ENCODE data around the gene TLR2. TPM values are rescaled to one million over a fixed set of nuclear protein-coding genes. Genes with fewer than 3 reads are reported as not detected.

TLR2 gene
- total RNA-seq, 1 experiment from 2014 or later, result 0.23 TPM

GRCh38 chr4:153747406-153747955 is 63.4 kb downstream of the TLR2 start:
- Mint-ChIP-seq H3K9me3 (ENCODE audit: unreplicated experiment) (no peaks in the 10 kb centered on the region), H3K27me3 (ENCODE audit: insufficient read depth, unreplicated experiment) (no peaks in the 10 kb centered on the region), H3K4me3 (ENCODE audit: unreplicated experiment) (no peak overlapping the region), H3K4me1 (ENCODE audit: insufficient read depth, unreplicated experiment) (peaks cover 16% of the 10 kb centered on the region), H3K36me3 (ENCODE audit: insufficient read depth, unreplicated experiment) (no peaks in the 10 kb centered on the region), H3K27ac (ENCODE audit: low read depth, unreplicated experiment) (peak overlapping the region; percentile 71)
- BruUV-seq (replicated peaks), result no TSS peak
- TF ChIP-seq CTCF (IDR thresholded peaks at IDR 0.05; ENCODE audit: unreplicated experiment), result no peak
- no peak for DNase-seq (ENCODE audit: unreplicated experiment)
- intact Hi-C loops (cut with micrococcal nuclease), result no loop called here
- ChIA-PET POLR2A (interaction anchor here (0.9 to 1.6 kb wide), 3 partner anchors 17 to 94 kb away, joined by 3 to 6 read pairs (median 5); no protein-coding TSS in a partner anchor), CTCF (interaction anchor here (0.6 to 6.7 kb wide), 4 partner anchors 9 to 114 kb away, joined by 3 to 175 read pairs (median 16); no protein-coding TSS in a partner anchor)

- CTCF ChIA-PET, result interaction anchor here (0.6 to 6.7 kb wide), 13 partner anchors 15 to 466 kb away, joined by 3 to 175 read pairs (median 3); no protein-coding TSS in a partner anchor
- no peaks in the 10 kb centered on the region for H3K9me3 Mint-ChIP-seq (ENCODE audit: unreplicated experiment)
Observed at GRCh38 chr4:153748378-153748777, 64.3 kb downstream of the TLR2 start.

GRCh38 chr4:153750197-153750817 is 66.2 kb downstream of the TLR2 start:
- peak; percentile 97 for DNase-seq (ENCODE audit: unreplicated experiment)
- no peaks in the 10 kb centered on the region for H3K27me3 Mint-ChIP-seq (ENCODE audit: insufficient read depth, unreplicated experiment)
- CTCF ChIA-PET, result interaction anchor here (0.6 to 6.7 kb wide), 50 partner anchors 9 to 615 kb away, joined by 3 to 175 read pairs (median 4); no protein-coding TSS in a partner anchor
- H3K36me3 Mint-ChIP-seq (ENCODE audit: insufficient read depth, unreplicated experiment), result no peaks in the 10 kb centered on the region
- peak; percentile 75 for TF ChIP-seq CTCF (IDR thresholded peaks at IDR 0.05; ENCODE audit: unreplicated experiment)
- BruUV-seq (replicated peaks), result no TSS peak
- H3K4me3 Mint-ChIP-seq (ENCODE audit: unreplicated experiment), result no peak overlapping the region
- POLR2A ChIA-PET, result interaction anchor here (0.6 to 1.3 kb wide), 4 partner anchors 95 to 641 kb away, joined by 3 to 4 read pairs (median 4); no protein-coding TSS in a partner anchor
- intact Hi-C loops (cut with micrococcal nuclease), result loop anchor here (1.0 to 5.0 kb wide), 5 partner anchors 98 to 608 kb away; no protein-coding TSS in a partner anchor
- H3K9me3 Mint-ChIP-seq (ENCODE audit: unreplicated experiment), result peaks cover 7% of the 10 kb centered on the region
- H3K4me1 Mint-ChIP-seq (ENCODE audit: insufficient read depth, unreplicated experiment), result peaks cover 16% of the 10 kb centered on the region
- no peak overlapping the region for H3K27ac Mint-ChIP-seq (ENCODE audit: low read depth, unreplicated experiment)

More at GRCh38 chr4:153748378-153748777, 64.3 kb downstream of the TLR2 start:
- no peaks in the 10 kb centered on the region for H3K36me3 Mint-ChIP-seq (ENCODE audit: insufficient read depth, unreplicated experiment)
- peak overlapping the region; percentile 43 for H3K4me3 Mint-ChIP-seq (ENCODE audit: unreplicated experiment)
- POLR2A ChIA-PET, result interaction anchor here (0.6 to 1.7 kb wide), 11 partner anchors 18 to 664 kb away, joined by 3 to 6 read pairs (median 4); no protein-coding TSS in a partner anchor
- intact Hi-C loops (cut with micrococcal nuclease), result no loop called here
- H3K27ac Mint-ChIP-seq (ENCODE audit: low read depth, unreplicated experiment), result peak overlapping the region; percentile 71
- no TSS peak for BruUV-seq (replicated peaks)
- H3K4me1 Mint-ChIP-seq (ENCODE audit: insufficient read depth, unreplicated experiment), result peaks cover 16% of the 10 kb centered on the region
- TF ChIP-seq CTCF (IDR thresholded peaks at IDR 0.05; ENCODE audit: unreplicated experiment), result no peak
- H3K27me3 Mint-ChIP-seq (ENCODE audit: insufficient read depth, unreplicated experiment), result no peaks in the 10 kb centered on the region
- DNase-seq (ENCODE audit: unreplicated experiment), result peak; percentile 92

GRCh38 chr4:153755186-153755585 is 71.1 kb downstream of the TLR2 start:
- BruUV-seq (replicated peaks), result no TSS peak
- H3K9me3 Mint-ChIP-seq (ENCODE audit: unreplicated experiment), result peaks cover 7% of the 10 kb centered on the region
- CTCF ChIA-PET, result interaction anchor here (2.3 kb wide), 1 partner anchor 121 kb away, joined by 6 read pairs; no protein-coding TSS in a partner anchor
- no peak overlapping the region for H3K4me3 Mint-ChIP-seq (ENCODE audit: unreplicated experiment)
- no peak overlapping the region for H3K27ac Mint-ChIP-seq (ENCODE audit: low read depth, unreplicated experiment)
- no peak for TF ChIP-seq CTCF (IDR thresholded peaks at IDR 0.05; ENCODE audit: unreplicated experiment)
- intact Hi-C loops (cut with micrococcal nuclease), result no loop called here
- no peaks in the 10 kb centered on the region for H3K27me3 Mint-ChIP-seq (ENCODE audit: insufficient read depth, unreplicated experiment)
- POLR2A ChIA-PET, result no interaction called here
- H3K4me1 Mint-ChIP-seq (ENCODE audit: insufficient read depth, unreplicated experiment), result no peaks in the 10 kb centered on the region
- H3K36me3 Mint-ChIP-seq (ENCODE audit: insufficient read depth, unreplicated experiment), result no peaks in the 10 kb centered on the region
- DNase-seq (ENCODE audit: unreplicated experiment), result no peak
